Sigmoid colon (tissue), 4 donors: ENCODE measurements around the gene BCCIP.

Experiments
- CTCF ChIP-seq, 4 experiments: fragments of 450-650 bp in 3 of 4; fragments of 200-600 bp in 1 of 4; IDR thresholded peaks; one replicate each; pipeline ENCODE4 v1.5.1; 2016 to 2019; ENCODE audit warnings: antibody characterized with exemption in 4 of 4, mild to moderate bottlenecking in 3 of 4, moderate library complexity in 2 of 4
- EP300 ChIP-seq, 4 donors: sonication (generic); formaldehyde crosslinking; IDR thresholded peaks; one replicate each; pipeline ENCODE4 v1.6.1; 2017; ENCODE audit warnings: antibody characterized with exemption in 4 of 4
- POLR2A ChIP-seq, 2 donors: fragments of 450-650 bp; IDR thresholded peaks; one replicate each; pipeline ENCODE4 v1.6.1; 2016; ENCODE audit warnings: antibody characterized with exemption in 2 of 2, mild to moderate bottlenecking in 2 of 2, moderate library complexity in 2 of 2
- POLR2AphosphoS5 ChIP-seq, 4 donors: sonication (generic); formaldehyde crosslinking; IDR thresholded peaks; one replicate each; pipeline ENCODE4 v1.6.1; 2017; ENCODE audit warnings: antibody characterized with exemption in 4 of 4

- TF ChIP-seq CTCF (IDR thresholded peaks at IDR 0.05) (no peak), EP300 (IDR thresholded peaks at IDR 0.05) (no peak), POLR2A (IDR thresholded peaks at IDR 0.05) (no peak), POLR2AphosphoS5 (IDR thresholded peaks at IDR 0.05) (no peak)
These were observed 41.3 kb upstream of the BCCIP start for GRCh38 chr10:125782054-125782453.
